ENCODE measurements around the gene PSPH. TPM values are rescaled to one million over a fixed set of nuclear protein-coding genes. Genes with fewer than 3 reads are reported as not detected.

The PSPH gene
- polyA plus RNA-seq, 1 donor (not counting 4 experiments of a cell fraction or from before 2014, with no cell fraction given), result 21.6 TPM

DNA sequence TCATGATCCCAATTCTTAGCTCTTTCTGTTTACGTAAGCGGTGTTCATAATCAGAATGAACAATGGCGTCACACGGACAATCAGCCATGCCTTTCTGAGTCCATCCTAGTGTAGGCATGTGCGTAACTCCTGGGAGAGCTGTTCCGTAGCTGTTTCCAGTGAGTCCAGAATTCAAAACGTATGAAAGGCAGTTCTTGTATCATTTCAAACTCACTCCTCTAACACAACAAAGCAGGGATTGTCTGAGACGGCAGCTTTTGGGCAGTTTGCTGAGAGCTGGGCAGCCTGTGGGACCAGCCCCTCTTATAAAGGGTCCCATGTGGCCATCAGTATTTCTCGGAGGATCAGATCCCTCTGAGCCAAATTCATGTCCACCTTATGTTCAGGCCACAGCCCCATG, 43.4 kb downstream of the PSPH start:
- TF ChIP-seq, protein P1, sequence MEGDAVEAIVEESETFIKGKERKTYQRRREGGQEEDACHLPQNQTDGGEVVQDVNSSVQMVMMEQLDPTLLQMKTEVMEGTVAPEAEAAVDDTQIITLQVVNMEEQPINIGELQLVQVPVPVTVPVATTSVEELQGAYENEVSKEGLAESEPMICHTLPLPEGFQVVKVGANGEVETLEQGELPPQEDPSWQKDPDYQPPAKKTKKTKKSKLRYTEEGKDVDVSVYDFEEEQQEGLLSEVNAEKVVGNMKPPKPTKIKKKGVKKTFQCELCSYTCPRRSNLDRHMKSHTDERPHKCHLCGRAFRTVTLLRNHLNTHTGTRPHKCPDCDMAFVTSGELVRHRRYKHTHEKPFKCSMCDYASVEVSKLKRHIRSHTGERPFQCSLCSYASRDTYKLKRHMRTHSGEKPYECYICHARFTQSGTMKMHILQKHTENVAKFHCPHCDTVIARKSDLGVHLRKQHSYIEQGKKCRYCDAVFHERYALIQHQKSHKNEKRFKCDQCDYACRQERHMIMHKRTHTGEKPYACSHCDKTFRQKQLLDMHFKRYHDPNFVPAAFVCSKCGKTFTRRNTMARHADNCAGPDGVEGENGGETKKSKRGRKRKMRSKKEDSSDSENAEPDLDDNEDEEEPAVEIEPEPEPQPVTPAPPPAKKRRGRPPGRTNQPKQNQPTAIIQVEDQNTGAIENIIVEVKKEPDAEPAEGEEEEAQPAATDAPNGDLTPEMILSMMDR (optimal IDR thresholded peaks at IDR 0.05 in 1 of 3, IDR thresholded peaks at IDR 0.05 in 1 of 3, conservative IDR thresholded peaks at IDR 0.05 in 1 of 3; ENCODE audit: extremely low read depth in 1 of 3, insufficient read depth in 2 of 3, low read length in 3 of 3), result no peak
- no peak for TF ChIP-seq EZH2 (IDR thresholded peaks at IDR 0.05; ENCODE audit: low read length)
- Histone ChIP-seq H3K9me1 (ENCODE audit: control insufficient read depth, extremely low read depth, insufficient read depth, low read length) (no peaks in the 10 kb centered on the region), H3K4me1 (ENCODE audit: control insufficient read depth, extremely low read depth, insufficient read depth, low read length) (peaks cover 8% of the 10 kb centered on the region), H3K4me3 (ENCODE audit: control insufficient read depth in 2 of 3, extremely low read depth in 1 of 3, insufficient read depth in 2 of 3, low read depth in 1 of 3, low read length in 3 of 3) (no peak overlapping the region), H3K27me3 (ENCODE audit: control insufficient read depth, extremely low read depth, insufficient read depth, low read length) (no peaks in the 10 kb centered on the region), H3K27ac (ENCODE audit: control insufficient read depth, insufficient read depth, low read length) (no peak overlapping the region), H3K9ac (ENCODE audit: control insufficient read depth, extremely low read depth, insufficient read depth, low read length) (no peak overlapping the region), H4K20me1 (ENCODE audit: control insufficient read depth, extremely low read depth, insufficient read depth, low read length) (no peaks in the 10 kb centered on the region), H3K4me2 (ENCODE audit: control insufficient read depth, extremely low read depth, insufficient read depth, low read depth, low read length) (no peak overlapping the region), H3K9me3 (ENCODE audit: control insufficient read depth, low read depth, low read length) (no peaks in the 10 kb centered on the region), H3K36me3 (ENCODE audit: control insufficient read depth in 2 of 2, extremely low read depth in 1 of 2, insufficient read depth in 2 of 2, low read length in 2 of 2) (no peaks in the 10 kb centered on the region), H3K79me2 (ENCODE audit: control insufficient read depth, insufficient read depth, low read length) (no peaks in the 10 kb centered on the region), H2AFZ (ENCODE audit: control insufficient read depth, low read length) (no peak overlapping the region)
- DNase-seq (ENCODE audit: low read depth, low spot score), result no peak
- dilution Hi-C loops (cut with MboI; ENCODE audit: extremely low pct_ligation_motif_present, low sequenced_read_pairs), result no loop called here
- FAIRE-seq, result no peak

DNA sequence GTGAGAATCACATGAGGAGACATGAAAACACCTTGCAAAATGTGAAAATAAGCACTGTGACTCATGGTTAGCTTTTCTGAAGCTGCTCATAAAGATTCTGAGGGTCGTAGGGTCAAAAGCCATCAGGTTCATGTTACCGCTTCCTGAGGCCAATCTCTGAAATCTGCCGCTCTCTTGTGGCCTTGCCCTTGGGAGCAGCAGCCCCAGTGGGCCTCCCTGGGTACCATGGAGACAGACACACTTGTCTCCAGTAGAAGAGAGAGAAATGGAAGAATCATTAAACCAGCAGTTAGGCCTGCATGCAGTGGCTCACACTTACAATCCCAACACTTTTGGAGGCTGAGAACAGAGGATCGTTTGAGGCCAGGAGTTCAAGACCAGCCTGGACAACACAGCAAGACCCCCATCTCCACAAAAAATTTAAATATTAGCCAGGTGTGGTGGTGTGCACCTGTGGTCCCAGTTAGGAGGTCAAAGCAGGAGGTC, 44.0 kb downstream of the PSPH start:
- H3K27ac ChIP-seq (ENCODE audit: control insufficient read depth, insufficient read depth, low read length), result no peak overlapping the region
- no peak overlapping the region for H3K4me2 ChIP-seq (ENCODE audit: control insufficient read depth, extremely low read depth, insufficient read depth, low read depth, low read length)
- H4K20me1 ChIP-seq (ENCODE audit: control insufficient read depth, extremely low read depth, insufficient read depth, low read length), result no peaks in the 10 kb centered on the region
- H3K4me3 ChIP-seq (ENCODE audit: control insufficient read depth in 2 of 3, extremely low read depth in 1 of 3, insufficient read depth in 2 of 3, low read depth in 1 of 3, low read length in 3 of 3), result no peak overlapping the region
- H3K36me3 ChIP-seq (ENCODE audit: control insufficient read depth in 2 of 2, extremely low read depth in 1 of 2, insufficient read depth in 2 of 2, low read length in 2 of 2), result no peaks in the 10 kb centered on the region
- TF ChIP-seq, protein P1 (optimal IDR thresholded peaks at IDR 0.05 in 1 of 3, IDR thresholded peaks at IDR 0.05 in 1 of 3, conservative IDR thresholded peaks at IDR 0.05 in 1 of 3; ENCODE audit: extremely low read depth in 1 of 3, insufficient read depth in 2 of 3, low read length in 3 of 3), result no peak
- no peak for TF ChIP-seq EZH2 (IDR thresholded peaks at IDR 0.05; ENCODE audit: low read length)
- H3K9ac ChIP-seq (ENCODE audit: control insufficient read depth, extremely low read depth, insufficient read depth, low read length), result no peak overlapping the region
- DNase-seq (ENCODE audit: low read depth, low spot score) (no peak), FAIRE-seq (no peak)
- dilution Hi-C loops (cut with MboI; ENCODE audit: extremely low pct_ligation_motif_present, low sequenced_read_pairs), result no loop called here
- no peaks in the 10 kb centered on the region for H3K9me3 ChIP-seq (ENCODE audit: control insufficient read depth, low read depth, low read length)
- H3K4me1 ChIP-seq (ENCODE audit: control insufficient read depth, extremely low read depth, insufficient read depth, low read length), result peaks cover 8% of the 10 kb centered on the region
- H2AFZ ChIP-seq (ENCODE audit: control insufficient read depth, low read length), result no peak overlapping the region
- H3K9me1 ChIP-seq (ENCODE audit: control insufficient read depth, extremely low read depth, insufficient read depth, low read length), result no peaks in the 10 kb centered on the region
- no peaks in the 10 kb centered on the region for H3K79me2 ChIP-seq (ENCODE audit: control insufficient read depth, insufficient read depth, low read length)
- H3K27me3 ChIP-seq (ENCODE audit: control insufficient read depth, extremely low read depth, insufficient read depth, low read length), result no peaks in the 10 kb centered on the region

Measured in keratinocyte (primary cell).